ENCODE data around the gene MAPK12. TPM values are rescaled to one million over a fixed set of nuclear protein-coding genes. Genes with fewer than 3 reads are reported as not detected.

MAPK12 gene
- total RNA-seq, 1 donor from 2014 or later, result 33.4 TPM

- peaks cover 9% of the 10 kb centered on the region for H3K27me3 Mint-ChIP-seq (ENCODE audit: unreplicated experiment)
- no peak overlapping the region for H3K27ac Mint-ChIP-seq (ENCODE audit: unreplicated experiment)
- H3K9me3 Mint-ChIP-seq (ENCODE audit: unreplicated experiment), result no peaks in the 10 kb centered on the region
Measured at GRCh38 chr22:50286275-50286674, 24.8 kb upstream of the MAPK12 start.

GRCh38 chr22:50285568-50286229, 24.2 kb upstream of the MAPK12 start:
- H3K4me1 Mint-ChIP-seq (ENCODE audit: unreplicated experiment), result no peaks in the 10 kb centered on the region
- no peak for TF ChIP-seq CTCF (IDR thresholded peaks at IDR 0.05; ENCODE audit: unreplicated experiment)
- no peak overlapping the region for H3K4me3 Mint-ChIP-seq (ENCODE audit: unreplicated experiment)
- H3K27ac Mint-ChIP-seq (ENCODE audit: unreplicated experiment), result no peak overlapping the region
- peaks cover 3% of the 10 kb centered on the region for H3K36me3 Mint-ChIP-seq (ENCODE audit: low read depth, unreplicated experiment)
- peaks cover 9% of the 10 kb centered on the region for H3K27me3 Mint-ChIP-seq (ENCODE audit: unreplicated experiment)
- no peaks in the 10 kb centered on the region for H3K9me3 Mint-ChIP-seq (ENCODE audit: unreplicated experiment)
- no peak for DNase-seq (ENCODE audit: low spot score)

More at GRCh38 chr22:50286275-50286674, 24.8 kb upstream of the MAPK12 start:
- no peak for TF ChIP-seq CTCF (IDR thresholded peaks at IDR 0.05; ENCODE audit: unreplicated experiment)
- Mint-ChIP-seq H3K4me3 (ENCODE audit: unreplicated experiment) (no peak overlapping the region), H3K36me3 (ENCODE audit: low read depth, unreplicated experiment) (peaks cover 3% of the 10 kb centered on the region), H3K4me1 (ENCODE audit: unreplicated experiment) (no peaks in the 10 kb centered on the region)
- no peak for DNase-seq (ENCODE audit: low spot score)

GRCh38 chr22:50284479-50284878, 23.0 kb upstream of the MAPK12 start:
- Mint-ChIP-seq H3K4me3 (ENCODE audit: unreplicated experiment) (no peak overlapping the region), H3K9me3 (ENCODE audit: unreplicated experiment) (no peaks in the 10 kb centered on the region), H3K27me3 (ENCODE audit: unreplicated experiment) (peaks cover 6% of the 10 kb centered on the region), H3K36me3 (ENCODE audit: low read depth, unreplicated experiment) (peaks cover 3% of the 10 kb centered on the region), H3K27ac (ENCODE audit: unreplicated experiment) (no peak overlapping the region), H3K4me1 (ENCODE audit: unreplicated experiment) (no peaks in the 10 kb centered on the region)
- DNase-seq (ENCODE audit: low spot score), result no peak
- no peak for TF ChIP-seq CTCF (IDR thresholded peaks at IDR 0.05; ENCODE audit: unreplicated experiment)

- no peak for TF ChIP-seq CTCF (IDR thresholded peaks at IDR 0.05; ENCODE audit: unreplicated experiment)
- Mint-ChIP-seq H3K9me3 (ENCODE audit: unreplicated experiment) (no peaks in the 10 kb centered on the region), H3K27me3 (ENCODE audit: unreplicated experiment) (peaks cover 6% of the 10 kb centered on the region), H3K36me3 (ENCODE audit: low read depth, unreplicated experiment) (no peaks in the 10 kb centered on the region), H3K4me3 (ENCODE audit: unreplicated experiment) (no peak overlapping the region), H3K4me1 (ENCODE audit: unreplicated experiment) (no peaks in the 10 kb centered on the region), H3K27ac (ENCODE audit: unreplicated experiment) (no peak overlapping the region)
- no peak for DNase-seq (ENCODE audit: low spot score)
Measured at GRCh38 chr22:50283821-50284220, 22.3 kb upstream of the MAPK12 start.

GRCh38 chr22:50282361-50283155, 21.1 kb upstream of the MAPK12 start:
- TF ChIP-seq CTCF (IDR thresholded peaks at IDR 0.05; ENCODE audit: unreplicated experiment), result no peak
- Mint-ChIP-seq H3K27me3 (ENCODE audit: unreplicated experiment) (peaks cover 5% of the 10 kb centered on the region), H3K4me1 (ENCODE audit: unreplicated experiment) (no peaks in the 10 kb centered on the region), H3K4me3 (ENCODE audit: unreplicated experiment) (no peak overlapping the region), H3K27ac (ENCODE audit: unreplicated experiment) (no peak overlapping the region), H3K36me3 (ENCODE audit: low read depth, unreplicated experiment) (no peaks in the 10 kb centered on the region), H3K9me3 (ENCODE audit: unreplicated experiment) (no peaks in the 10 kb centered on the region)
- DNase-seq (ENCODE audit: low spot score), result no peak
